ENCODE results near the gene GID8. TPM values are rescaled to one million over a fixed set of nuclear protein-coding genes. Genes with fewer than 3 reads are reported as not detected.

GID8 gene
- total RNA-seq, 4 donors from 2014 or later, result 23.2 to 34.8 (median 27.9) TPM

DNA sequence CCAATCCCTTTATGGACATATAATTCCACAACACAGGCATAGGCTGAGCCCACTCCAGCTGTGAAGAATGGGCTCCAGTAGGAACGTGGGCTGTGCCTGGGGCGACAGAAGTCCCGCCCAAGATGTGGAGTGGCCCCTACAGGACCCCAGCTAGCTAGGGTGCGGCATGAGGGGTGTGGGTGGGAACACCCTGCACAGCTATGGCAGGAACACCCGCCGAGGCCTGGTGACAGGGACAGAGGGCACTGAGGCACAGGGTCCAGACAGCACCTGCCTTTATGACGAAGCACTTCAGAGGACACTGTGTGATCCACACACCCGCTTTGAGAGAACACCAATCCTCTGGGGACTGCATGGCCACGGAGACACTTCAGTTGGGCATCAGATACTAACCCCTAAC lies 48.1 kb upstream of the GID8 start:
- Histone ChIP-seq H3K4me3 (no peak overlapping the region), H3K27ac (no peak overlapping the region), H3K36me3 (peaks cover 0 to 92% of the 10 kb centered on the region in 2 donors), H3K9me3 (no peaks in the 10 kb centered on the region), H3K4me1 (peaks cover 0 to 17% (median 0%) of the 10 kb centered on the region in 3 donors), H3K27me3 (no peaks in the 10 kb centered on the region)
- no peak for ATAC-seq
- TF ChIP-seq POLR2A (IDR thresholded peaks at IDR 0.05) (no peak), POLR2AphosphoS5 (IDR thresholded peaks at IDR 0.05) (no peak), EP300 (IDR thresholded peaks at IDR 0.05) (no peak)
- TF ChIP-seq, protein P1, sequence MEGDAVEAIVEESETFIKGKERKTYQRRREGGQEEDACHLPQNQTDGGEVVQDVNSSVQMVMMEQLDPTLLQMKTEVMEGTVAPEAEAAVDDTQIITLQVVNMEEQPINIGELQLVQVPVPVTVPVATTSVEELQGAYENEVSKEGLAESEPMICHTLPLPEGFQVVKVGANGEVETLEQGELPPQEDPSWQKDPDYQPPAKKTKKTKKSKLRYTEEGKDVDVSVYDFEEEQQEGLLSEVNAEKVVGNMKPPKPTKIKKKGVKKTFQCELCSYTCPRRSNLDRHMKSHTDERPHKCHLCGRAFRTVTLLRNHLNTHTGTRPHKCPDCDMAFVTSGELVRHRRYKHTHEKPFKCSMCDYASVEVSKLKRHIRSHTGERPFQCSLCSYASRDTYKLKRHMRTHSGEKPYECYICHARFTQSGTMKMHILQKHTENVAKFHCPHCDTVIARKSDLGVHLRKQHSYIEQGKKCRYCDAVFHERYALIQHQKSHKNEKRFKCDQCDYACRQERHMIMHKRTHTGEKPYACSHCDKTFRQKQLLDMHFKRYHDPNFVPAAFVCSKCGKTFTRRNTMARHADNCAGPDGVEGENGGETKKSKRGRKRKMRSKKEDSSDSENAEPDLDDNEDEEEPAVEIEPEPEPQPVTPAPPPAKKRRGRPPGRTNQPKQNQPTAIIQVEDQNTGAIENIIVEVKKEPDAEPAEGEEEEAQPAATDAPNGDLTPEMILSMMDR (IDR thresholded peaks at IDR 0.05), result no peak
- 84 to 90% methylated on average over 2 to 5 of the region's 9 CpGs for WGBS, 2 donors (ENCODE audit: low coverage in 1 of 2)

DNA sequence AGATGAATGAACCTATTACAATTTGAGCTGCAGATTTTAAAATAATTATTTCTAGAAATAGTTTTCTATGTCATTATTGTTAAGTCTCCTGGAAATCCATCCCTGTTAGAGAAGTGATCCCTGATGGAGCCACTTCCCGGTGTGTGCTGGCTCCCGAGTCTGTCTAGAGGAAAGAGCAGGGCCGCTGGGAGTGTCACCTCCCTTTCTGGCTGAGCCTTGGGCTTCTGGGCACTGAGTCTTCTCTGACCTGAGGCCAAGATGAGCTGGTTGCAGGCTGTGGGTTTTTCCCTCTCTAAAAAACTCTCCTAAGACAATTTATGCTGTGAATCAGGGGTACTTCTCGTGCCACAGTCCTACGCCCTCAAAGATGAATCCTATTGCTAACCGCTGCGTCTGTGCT lies 47.5 kb upstream of the GID8 start:
- Histone ChIP-seq H3K9me3 (no peaks in the 10 kb centered on the region), H3K4me1 (peaks cover 0 to 17% (median 0%) of the 10 kb centered on the region in 3 donors), H3K4me3 (no peak overlapping the region), H3K36me3 (peaks cover 0 to 97% of the 10 kb centered on the region in 2 donors), H3K27me3 (no peaks in the 10 kb centered on the region), H3K27ac (no peak overlapping the region)
- no peak for ATAC-seq
- TF ChIP-seq POLR2AphosphoS5 (IDR thresholded peaks at IDR 0.05) (no peak), POLR2A (IDR thresholded peaks at IDR 0.05) (no peak), EP300 (IDR thresholded peaks at IDR 0.05) (no peak)
- TF ChIP-seq, protein P1 (IDR thresholded peaks at IDR 0.05), result no peak
- WGBS, 2 donors (ENCODE audit: low coverage in 1 of 2), result 68 to 80% methylated on average over 2 to 3 of the region's 7 CpGs

DNA sequence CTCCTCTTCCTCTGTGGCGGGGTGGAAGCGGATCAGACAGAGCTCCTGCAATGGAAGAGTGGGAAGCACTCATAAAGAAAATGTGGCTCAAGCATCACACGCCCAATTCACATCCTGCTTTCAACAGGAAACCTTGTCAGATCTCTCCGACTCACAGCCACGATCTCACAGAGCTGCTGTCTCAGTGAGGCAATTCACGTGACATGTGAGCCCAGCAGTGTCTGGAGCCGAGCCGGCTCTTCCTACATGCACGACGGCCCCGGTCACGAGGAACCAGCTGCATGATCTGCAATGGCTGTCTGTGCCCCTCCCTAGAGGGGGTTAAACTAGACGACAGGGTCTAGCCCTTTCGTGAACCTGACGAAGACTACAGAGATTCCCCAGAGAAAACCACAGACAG lies 46.8 kb upstream of the GID8 start:
- Histone ChIP-seq H3K36me3 (peaks cover 0 to 99% of the 10 kb centered on the region in 2 donors), H3K4me3 (no peak overlapping the region), H3K9me3 (no peaks in the 10 kb centered on the region), H3K27ac (no peak overlapping the region), H3K4me1 (peaks cover 0 to 17% (median 0%) of the 10 kb centered on the region in 3 donors), H3K27me3 (no peaks in the 10 kb centered on the region)
- TF ChIP-seq POLR2A (IDR thresholded peaks at IDR 0.05) (no peak), EP300 (IDR thresholded peaks at IDR 0.05) (no peak), POLR2AphosphoS5 (IDR thresholded peaks at IDR 0.05) (no peak)
- TF ChIP-seq, protein P1 (IDR thresholded peaks at IDR 0.05), result no peak
- WGBS, 2 donors (ENCODE audit: low coverage in 1 of 2), result 83 to 100% methylated on average over 2 to 4 of the region's 15 CpGs
- no peak for ATAC-seq

DNA sequence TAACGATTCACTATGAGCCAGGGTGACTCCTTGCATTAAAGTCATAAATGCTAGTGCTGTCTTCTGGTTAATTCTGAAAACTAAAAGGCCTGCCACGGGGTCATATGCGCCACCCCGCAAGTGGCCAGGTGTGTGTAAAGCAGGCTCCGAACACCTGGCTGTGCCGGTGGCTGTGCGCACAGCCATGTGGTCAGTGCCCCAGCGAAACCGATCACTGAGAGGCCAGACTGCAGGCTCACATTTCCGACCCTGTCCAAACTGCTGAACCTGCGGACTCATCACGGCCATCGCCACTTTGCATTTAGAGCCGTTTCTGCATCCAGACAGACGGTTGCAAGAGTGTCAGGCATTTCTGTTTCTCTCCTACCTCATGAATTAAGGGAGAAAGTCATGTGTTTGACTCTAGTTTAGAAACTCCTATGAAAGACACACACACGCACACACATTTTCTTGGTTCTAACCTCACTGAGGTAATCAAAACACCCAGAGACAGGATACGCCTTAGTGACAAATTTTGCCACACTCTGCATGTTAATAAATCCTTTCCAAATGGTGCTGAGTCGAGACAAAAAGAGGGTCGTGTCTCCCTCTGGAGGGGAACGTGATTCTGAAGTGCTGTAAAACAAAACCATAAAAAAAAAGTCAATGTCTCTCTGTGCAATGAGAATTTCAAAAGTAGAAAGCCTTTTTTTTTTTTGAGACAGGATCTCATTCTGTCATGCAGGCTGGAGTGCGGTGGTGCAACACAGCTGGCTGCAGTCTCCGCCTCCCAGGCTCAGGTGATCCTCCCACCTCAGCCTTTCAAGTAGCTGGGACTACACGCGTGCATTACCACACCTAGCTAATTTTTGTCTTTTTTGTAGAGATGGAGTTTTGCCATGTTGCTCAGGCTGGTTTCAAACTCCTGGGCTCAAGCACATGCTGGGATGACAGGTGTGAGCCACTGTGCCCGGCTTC lies 45.3 kb upstream of the GID8 start:
- Histone ChIP-seq H3K4me3 (no peak overlapping the region), H3K27ac (no peak overlapping the region), H3K9me3 (no peaks in the 10 kb centered on the region), H3K27me3 (no peaks in the 10 kb centered on the region), H3K4me1 (peaks cover 0 to 4% (median 0%) of the 10 kb centered on the region in 3 donors), H3K36me3 (peaks cover 0 to 93% of the 10 kb centered on the region in 2 donors)
- 73 to 79% methylated on average over 13 to 16 of the region's 25 CpGs for WGBS, 2 donors (ENCODE audit: low coverage in 1 of 2)
- ATAC-seq, result no peak
- TF ChIP-seq POLR2A (IDR thresholded peaks at IDR 0.05) (no peak), EP300 (IDR thresholded peaks at IDR 0.05) (no peak), POLR2AphosphoS5 (IDR thresholded peaks at IDR 0.05) (no peak)
- TF ChIP-seq, protein P1 (IDR thresholded peaks at IDR 0.05), result no peak
